Measurements from ENCODE around the gene LTBP1.

- no peak for TF ChIP-seq POLR2A (IDR thresholded peaks at IDR 0.05)
- no peak for TF ChIP-seq CTCF (IDR thresholded peaks at IDR 0.05)
These were observed 46.3 kb downstream of the LTBP1 start for GRCh38 chr2:32993005-32993539.
